Small intestine (tissue), 16 donors: Measurements from ENCODE around the gene SYCP3. TPM values are rescaled to one million over a fixed set of nuclear protein-coding genes. Genes with fewer than 3 reads are reported as not detected.

Experiments used
- DNase-seq, 2 donors: peaks; one replicate each; pipeline versions ENCODE4 v3.0.0 to v3.0.0-alpha.2; 2013
- FAIRE-seq: peaks from 2 replicates; lab custom pipeline; 2012; peaks lifted over from hg19 to GRCh38; lab: Jason Lieb, UNC
- H3K27ac ChIP-seq, 3 donors: one replicate each; pipeline ENCODE4 v1.5.1; 2013; ENCODE audit warnings: low read length in 2 of 3, mild to moderate bottlenecking in 2 of 3, control low read depth in 1 of 3, inconsistent platforms in 1 of 3, low read depth in 1 of 3, moderate library complexity in 1 of 3
- H3K27me3 ChIP-seq, 3 donors: one replicate each; pipeline ENCODE4 v1.6.1; 2013; ENCODE audit warnings: low read length in 3 of 3, inconsistent platforms in 1 of 3; ENCODE audit not compliant: control insufficient read depth in 3 of 3, insufficient read depth in 3 of 3
- H3K36me3 ChIP-seq, 3 donors: one replicate each; pipeline ENCODE4 v1.6.1; 2013; ENCODE audit warnings: low read length in 3 of 3, inconsistent platforms in 1 of 3, low read depth in 1 of 3, mild to moderate bottlenecking in 1 of 3, moderate library complexity in 1 of 3; ENCODE audit not compliant: control insufficient read depth in 3 of 3, insufficient read depth in 2 of 3
- H3K4me1 ChIP-seq, 3 donors: one replicate each; pipeline ENCODE4 v1.6.1; 2013; ENCODE audit warnings: low read length in 2 of 3, inconsistent platforms in 1 of 3, low read depth in 1 of 3, mild to moderate bottlenecking in 1 of 3, moderate library complexity in 1 of 3; ENCODE audit not compliant: control insufficient read depth in 3 of 3, insufficient read depth in 2 of 3
- H3K4me3 ChIP-seq, 3 donors: one replicate each; pipeline ENCODE4 v1.5.1; 2013; ENCODE audit warnings: low read length in 3 of 3, control low read depth in 1 of 3, inconsistent platforms in 1 of 3, low read depth in 1 of 3, mild to moderate bottlenecking in 1 of 3, moderate library complexity in 1 of 3
- H3K9me3 ChIP-seq, 2 donors: one replicate each; pipeline ENCODE4 v1.6.1; 2013; ENCODE audit warnings: low read depth in 1 of 2, low read length in 1 of 2; ENCODE audit not compliant: control insufficient read depth in 2 of 2, insufficient read depth in 1 of 2
- WGBS, 3 donors: extraction: QIAGEN DNeasy Blood & Tissue Kit; methylation state at CpG; one replicate each; pipeline ENCODE4 v1.1.7; 2013; 5-methylcytosine and 5-hydroxymethylcytosine counted together
- long read RNA-seq, 10 donors: transcript quantifications; one replicate each; lab custom pipeline, GENCODE V29; 2026
- polyA plus RNA-seq, 4 donors: library from polyadenylated mRNA; stranded (reverse) in 3 of 4; unstranded in 1 of 4; fragments of 200-250 nt in 3 of 4; fragments of 120-200 nt in 1 of 4; gene quantifications; one replicate each; pipeline versions ENCODE4 v1.2.1 to v1.2.3, GENCODE V29; 2013
- donor health status: healthy with polysubstance abuse.
- donor health status: control.
- donor health status: control.
- donor health status: Bipolar disorder and iron deficiency.
- donor health status: healthy.

SYCP3 gene
- 1 to 10 TPM in 1 of 4 donors, under 1 TPM in 1, not detected in 2; 0.13 to 1.5 TPM for polyA plus RNA-seq
- long read RNA-seq, donor 1, partial matches to known transcripts, result 572 of 824 reads
- long read RNA-seq, donor 1, other reads (novel, unspliced or antisense), result 252 of 824 reads
- long read RNA-seq, donor 2, result 0 reads
- long read RNA-seq, donor 3, result 0 reads
- long read RNA-seq, donor 4, result 0 reads
- long read RNA-seq, donor 5, result 0 reads
- long read RNA-seq, donor 6, result 0 reads
- long read RNA-seq, donor 7, result 0 reads
- long read RNA-seq, donor 8, result 0 reads
- long read RNA-seq, donor 9, result 0 reads
- long read RNA-seq, donor 10, result 0 reads

DNA sequence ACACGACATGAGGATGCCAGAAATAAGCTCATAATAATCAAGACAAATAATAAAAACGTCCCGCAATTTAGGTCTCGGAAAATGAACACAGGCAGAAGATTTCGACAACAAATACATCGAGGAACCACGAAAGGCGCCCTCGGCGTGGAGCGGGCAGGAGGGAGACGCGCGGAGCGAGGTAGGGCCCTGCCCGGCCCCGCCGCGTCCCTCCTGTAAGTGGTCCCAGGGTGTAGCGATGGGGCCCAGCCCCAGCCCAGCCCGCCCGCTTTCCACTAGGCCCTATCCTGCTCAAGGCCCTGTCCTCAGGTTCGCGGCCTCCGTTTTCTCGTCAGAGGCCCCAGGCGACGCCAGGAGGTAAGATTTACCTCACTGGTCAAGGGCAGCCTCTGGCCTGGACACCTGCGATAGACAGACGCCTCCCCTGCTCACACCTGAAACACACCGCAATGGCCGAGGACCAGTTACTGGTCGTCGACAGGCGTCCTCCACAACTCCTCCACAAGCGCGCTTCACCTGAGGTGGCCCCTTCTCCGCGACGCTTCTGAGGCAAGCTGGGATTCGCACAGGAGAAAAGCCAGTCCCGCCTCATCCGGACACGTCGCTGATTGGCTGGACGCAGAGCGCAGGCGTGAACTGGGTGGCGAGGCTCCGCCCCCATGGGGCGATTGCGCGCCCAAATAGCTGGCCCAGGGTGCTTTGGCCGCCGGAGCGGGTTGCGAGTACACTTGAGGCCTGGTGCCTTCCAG is at the start of gene SYCP3:
TSS of gene SYCP3 (minus strand) at position 543 of the 746 bp plus-strand sequence. CDS start 1,527 bp downstream, outside the sequence.
- FAIRE-seq (no peak), DNase-seq (no peak)
- WGBS, 3 donors, result 98% methylated on average over 57 of the region's 57 CpGs
- no peak within 1 kb of the TSS for H3K27ac ChIP-seq
- H3K36me3 ChIP-seq, result peaks cover 2 to 42% (median 19%) of the 10 kb centered on the region in 3 donors
- peaks cover 0 to 9% of the 10 kb centered on the region in 2 donors for H3K9me3 ChIP-seq
- H3K27me3 ChIP-seq, result no peaks in the 10 kb centered on the region
- H3K4me1 ChIP-seq, result peaks cover 0 to 11% (median 4%) of the 10 kb centered on the region in 3 donors
- H3K4me3 ChIP-seq, result no peak within 1 kb of the TSS

DNA sequence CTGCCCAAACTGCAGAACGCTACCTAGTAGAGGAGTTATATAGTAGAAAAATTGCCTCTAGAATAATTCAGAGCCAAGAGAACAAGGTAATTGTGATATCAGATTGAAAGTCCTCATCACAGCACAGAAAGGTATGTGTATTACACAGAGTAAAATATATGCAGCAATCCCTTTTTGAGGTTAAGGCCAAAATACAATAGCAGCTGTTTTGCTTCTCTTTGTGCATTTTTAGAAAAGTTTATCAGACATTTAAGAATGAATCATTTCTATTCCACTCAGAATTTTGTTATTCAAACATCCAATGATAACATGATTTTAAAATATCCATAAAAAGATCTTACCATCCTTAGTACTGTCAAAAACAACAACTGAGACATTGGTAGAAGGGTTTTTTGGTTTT is 46.4 kb upstream of the SYCP3 start:
- no peaks in the 10 kb centered on the region for H3K9me3 ChIP-seq
- H3K27ac ChIP-seq, result no peak overlapping the region
- H3K27me3 ChIP-seq, result no peaks in the 10 kb centered on the region
- 92 to 99% (median 97%) methylated on average over 1 of the region's 1 CpG for WGBS, 3 donors
- FAIRE-seq, result no peak
- H3K4me1 ChIP-seq, result no peaks in the 10 kb centered on the region
- no peak overlapping the region for H3K4me3 ChIP-seq
- no peak for DNase-seq
- peaks cover 0 to 12% (median 9%) of the 10 kb centered on the region in 3 donors for H3K36me3 ChIP-seq

- WGBS, 3 donors, result 83 to 90% (median 89%) methylated on average over 1 of the region's 1 CpG
Observed at GRCh38 chr12:101784376-101784775, 45.1 kb upstream of the SYCP3 start.

GRCh38 chr12:101783838-101784237 is 44.6 kb upstream of the SYCP3 start:
- H3K27ac ChIP-seq, result no peak overlapping the region
- no peaks in the 10 kb centered on the region for H3K27me3 ChIP-seq
- H3K4me1 ChIP-seq, result peaks cover 0 to 2% (median 0%) of the 10 kb centered on the region in 3 donors
- no peaks in the 10 kb centered on the region for H3K9me3 ChIP-seq
- DNase-seq, result no peak
- 79 to 94% (median 83%) methylated on average over 2 of the region's 2 CpGs for WGBS, 3 donors
- FAIRE-seq, result no peak
- H3K4me3 ChIP-seq, result no peak overlapping the region
- H3K36me3 ChIP-seq, result peaks cover 0 to 6% (median 4%) of the 10 kb centered on the region in 3 donors

More at GRCh38 chr12:101784376-101784775, 45.1 kb upstream of the SYCP3 start:
- Histone ChIP-seq H3K9me3 (no peaks in the 10 kb centered on the region), H3K36me3 (peaks cover 0 to 10% (median 8%) of the 10 kb centered on the region in 3 donors), H3K4me1 (peaks cover 0 to 2% (median 0%) of the 10 kb centered on the region in 3 donors), H3K4me3 (no peak overlapping the region), H3K27ac (no peak overlapping the region), H3K27me3 (no peaks in the 10 kb centered on the region)
- peak in 1 of 2 donors; percentile 44 for DNase-seq
- no peak for FAIRE-seq

GRCh38 chr12:101783150-101783549 is 43.9 kb upstream of the SYCP3 start:
- Histone ChIP-seq H3K27me3 (no peaks in the 10 kb centered on the region), H3K36me3 (peaks cover 0 to 6% (median 3%) of the 10 kb centered on the region in 3 donors), H3K4me1 (peaks cover 0 to 2% (median 0%) of the 10 kb centered on the region in 3 donors), H3K9me3 (no peaks in the 10 kb centered on the region), H3K4me3 (no peak overlapping the region), H3K27ac (no peak overlapping the region)
- FAIRE-seq, result no peak
- 79 to 95% (median 82%) methylated on average over 2 of the region's 2 CpGs for whole genome bisulfite sequencing, 3 donors
- DNase-seq, result no peak

GRCh38 chr12:101782273-101782731 is 43.0 kb upstream of the SYCP3 start:
- Histone ChIP-seq H3K27ac (no peak overlapping the region), H3K4me1 (peaks cover 0 to 2% (median 0%) of the 10 kb centered on the region in 3 donors), H3K27me3 (no peaks in the 10 kb centered on the region), H3K36me3 (peaks cover 0 to 10% (median 6%) of the 10 kb centered on the region in 3 donors), H3K4me3 (no peak overlapping the region), H3K9me3 (no peaks in the 10 kb centered on the region)
- WGBS, 3 donors, result 72 to 84% (median 83%) methylated on average over 3 of the region's 3 CpGs
- DNase-seq (no peak), FAIRE-seq (no peak)

DNA sequence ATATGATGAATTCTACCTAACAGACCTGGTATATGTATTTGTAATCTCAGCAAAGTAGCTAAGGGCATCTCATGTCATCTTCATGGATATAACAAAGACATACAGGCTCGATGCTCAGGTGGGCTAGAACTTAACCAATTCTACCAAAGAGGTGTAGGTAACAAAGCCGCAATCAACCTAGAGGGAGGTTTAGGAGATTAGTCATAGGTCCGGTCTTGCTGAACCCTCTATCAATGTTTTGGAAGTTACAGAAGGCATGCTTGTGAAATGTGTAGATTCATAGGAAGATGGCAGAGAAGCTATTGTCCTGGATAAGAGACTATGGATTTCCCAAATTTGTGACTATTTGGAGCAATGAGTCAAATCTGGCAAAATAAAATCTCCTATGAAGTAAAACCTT is 42.6 kb upstream of the SYCP3 start:
- H3K27me3 ChIP-seq, result no peaks in the 10 kb centered on the region
- H3K36me3 ChIP-seq, result peaks cover 0 to 11% (median 6%) of the 10 kb centered on the region in 3 donors
- H3K9me3 ChIP-seq, result no peaks in the 10 kb centered on the region
- H3K4me3 ChIP-seq, result no peak overlapping the region
- no peak overlapping the region for H3K27ac ChIP-seq
- 76 to 87% (median 83%) methylated on average over 3 of the region's 3 CpGs for WGBS, 3 donors
- H3K4me1 ChIP-seq, result peaks cover 0 to 2% (median 0%) of the 10 kb centered on the region in 3 donors
- FAIRE-seq, result no peak
- DNase-seq, result no peak

GRCh38 chr12:101780599-101780998 is 41.3 kb upstream of the SYCP3 start:
- Histone ChIP-seq H3K9me3 (no peaks in the 10 kb centered on the region), H3K4me1 (peaks cover 0 to 2% (median 0%) of the 10 kb centered on the region in 3 donors), H3K27me3 (no peaks in the 10 kb centered on the region), H3K4me3 (no peak overlapping the region), H3K36me3 (peaks cover 0 to 11% (median 9%) of the 10 kb centered on the region in 3 donors), H3K27ac (no peak overlapping the region)
- WGBS, 3 donors, result 86 to 95% (median 92%) methylated on average over 2 of the region's 2 CpGs
- no peak for DNase-seq
- no peak for FAIRE-seq
